Gastrocnemius medialis (tissue), 4 donors: ENCODE measurements around the gene MKNK1. TPM values are rescaled to one million over a fixed set of nuclear protein-coding genes. Genes with fewer than 3 reads are reported as not detected.

ENCODE experiments used
- ATAC-seq, 2 donors: fragments of 150-250 bp; one replicate each; pipeline ENCODE4 v1.9.1; 2016
- DNase-seq, 2 donors: peaks; one replicate each; pipeline ENCODE4 v3.0.0-alpha.2; 2019
- H3K27ac ChIP-seq, 4 donors: fragments of 200-600 bp; sonication (generic); 1 replicate in 1 of 4; 2 replicates in 3 of 4; pipeline ENCODE4 v1.5.1; 2016 to 2018; ENCODE audit warnings: mild to moderate bottlenecking in 2 of 4, moderate library complexity in 1 of 4
- H3K27me3 ChIP-seq, 3 donors: fragments of 200-600 bp; sonication (generic) in 2 of 3; 1 replicate in 1 of 3; 2 replicates in 2 of 3; pipeline versions ENCODE4 v1.5.1 to v1.6.0; 2016 to 2019; ENCODE audit warnings: mild to moderate bottlenecking in 1 of 3, moderate library complexity in 1 of 3
- H3K36me3 ChIP-seq, 2 donors: fragments of 200-600 bp; sonication (generic) in 1 of 2; one replicate each; pipeline ENCODE4 v1.5.1; 2017 to 2018
- H3K4me1 ChIP-seq, 2 donors: fragments of 200-600 bp; sonication (generic) in 1 of 2; one replicate each; pipeline ENCODE4 v1.5.1; 2016 to 2017; ENCODE audit warnings: mild to moderate bottlenecking in 2 of 2
- H3K4me3 ChIP-seq, 4 donors: fragments of 200-600 bp; sonication (generic) in 3 of 4; 1 replicate in 1 of 4; 2 replicates in 3 of 4; pipeline ENCODE4 v1.5.1; 2016 to 2019; ENCODE audit warnings: mild to moderate bottlenecking in 2 of 4
- H3K9me3 ChIP-seq, 3 donors: fragments of 200-600 bp; sonication (generic) in 2 of 3; 1 replicate in 1 of 3; 2 replicates in 2 of 3; pipeline ENCODE4 v1.5.1; 2016 to 2019
- CTCF ChIP-seq, 5 experiments: fragments of 450-650 bp in 3 of 5; fragments of 200-600 bp in 2 of 5; sonication (generic) in 2 of 5; IDR thresholded peaks in 4 of 5; conservative IDR thresholded peaks in 1 of 5; 1 replicate in 4 of 5; 2 replicates in 1 of 5; pipeline ENCODE4 v1.5.1; 2016 to 2019; ENCODE audit warnings: antibody characterized with exemption in 5 of 5, mild to moderate bottlenecking in 3 of 5, moderate library complexity in 3 of 5
- POLR2A ChIP-seq, 2 donors: fragments of 450-650 bp; IDR thresholded peaks; one replicate each; pipeline ENCODE4 v1.6.1; 2017; ENCODE audit warnings: antibody characterized with exemption in 2 of 2, mild to moderate bottlenecking in 2 of 2, moderate library complexity in 2 of 2
- in situ Hi-C, 4 donors: fragments of 200-750 bp; cut with MboI; loops; one replicate each; pipeline versions ENCODE4 v1.15.0 to v1.8.0; 2017; ENCODE audit warnings: low sequenced_read_pairs in 4 of 4
- intact Hi-C: fragments of 100-400 bp; cut with DNase I; formaldehyde crosslinking; loops from one replicate; pipeline ENCODE4 v1.15.1; 2023; ENCODE audit warnings: low total_unique reads
- total RNA-seq, 4 donors: library from RNA; depleted of rRNA; stranded (reverse); fragments of >200 nt; gene quantifications; one replicate each; pipeline versions ENCODE4 v1.1.0 to v1.2.3, GENCODE V29; 2016

The MKNK1 gene
- total RNA-seq, 4 donors from 2014 or later, result 23.7 to 63.5 (median 43.4) TPM

DNA sequence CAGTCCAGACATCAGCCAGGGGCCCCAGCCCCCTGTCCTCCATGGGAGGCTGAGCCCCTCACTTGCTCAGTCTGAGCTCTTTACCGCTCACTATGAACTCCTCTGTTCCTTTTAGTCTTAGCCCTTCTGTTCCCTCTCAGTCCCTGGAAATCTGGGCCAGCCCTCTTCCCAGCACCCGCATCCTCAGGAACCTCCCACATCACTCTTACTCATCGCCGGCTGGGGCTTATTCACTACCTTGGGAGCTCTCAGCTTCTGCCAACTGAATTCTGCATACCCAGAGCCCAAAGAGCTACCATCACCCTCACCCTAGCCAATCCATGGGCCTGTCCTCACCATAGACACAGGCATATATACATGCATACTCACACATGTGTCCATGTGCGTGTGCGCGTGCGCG lies 64.1 kb downstream of the MKNK1 start:
- Histone ChIP-seq H3K9me3 (no peaks in the 10 kb centered on the region), H3K27ac (no peak overlapping the region), H3K36me3 (no peaks in the 10 kb centered on the region), H3K4me3 (no peak overlapping the region), H3K27me3 (peaks cover 16 to 21% (median 17%) of the 10 kb centered on the region in 3 donors), H3K4me1 (no peaks in the 10 kb centered on the region)
- no peak for TF ChIP-seq CTCF (IDR thresholded peaks at IDR 0.05 in 4 of 5, conservative IDR thresholded peaks at IDR 0.05 in 1 of 5)
- TF ChIP-seq POLR2A (IDR thresholded peaks at IDR 0.05), result no peak
- in situ Hi-C loops (loop anchor here in 2 of 4 donors (10.0 to 25.0 kb wide), 2 partner anchors 103 to 185 kb away; no protein-coding TSS in a partner anchor), intact Hi-C loops (no loop called here)
- DNase-seq (no peak), ATAC-seq (no peak)

GRCh38 chr1:46538147-46538546 lies 65.9 kb downstream of the MKNK1 start:
- H3K36me3 ChIP-seq, result no peaks in the 10 kb centered on the region
- DNase-seq, result no peak
- in situ Hi-C loops, result loop anchor here in 2 of 4 donors (10.0 to 25.0 kb wide), 2 partner anchors 101 to 187 kb away; no protein-coding TSS in a partner anchor

DNA sequence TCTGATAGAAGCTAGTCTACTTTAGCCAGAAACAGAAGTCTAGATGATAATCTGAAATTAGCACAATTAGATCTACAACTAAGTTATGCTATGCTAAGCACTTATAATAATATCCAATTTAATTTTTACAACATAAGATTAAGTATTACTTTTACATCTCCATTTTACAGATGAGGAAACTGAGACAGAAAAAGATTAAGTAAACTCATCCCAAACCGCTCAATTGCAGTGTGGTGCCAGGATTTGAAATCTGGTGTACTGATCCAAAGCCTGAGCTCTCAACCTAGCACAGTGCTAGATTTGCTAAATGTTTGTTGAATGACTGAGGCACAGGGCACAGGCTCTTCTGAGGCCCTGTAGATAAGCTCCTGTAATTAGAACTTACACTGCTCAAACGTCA lies 66.4 kb downstream of the MKNK1 start:
- no peaks in the 10 kb centered on the region for H3K9me3 ChIP-seq
- TF ChIP-seq POLR2A (IDR thresholded peaks at IDR 0.05), result no peak
- TF ChIP-seq CTCF (IDR thresholded peaks at IDR 0.05 in 4 of 5, conservative IDR thresholded peaks at IDR 0.05 in 1 of 5), result no peak
- no peaks in the 10 kb centered on the region for H3K36me3 ChIP-seq
- ATAC-seq (no peak), DNase-seq (no peak)
- H3K27me3 ChIP-seq, result no peaks in the 10 kb centered on the region
- no peaks in the 10 kb centered on the region for H3K4me1 ChIP-seq
- intact Hi-C loops (no loop called here), in situ Hi-C loops (loop anchor here in 2 of 4 donors (10.0 to 25.0 kb wide), 2 partner anchors 100 to 187 kb away; no protein-coding TSS in a partner anchor)
- H3K4me3 ChIP-seq, result no peak overlapping the region
- no peak overlapping the region for H3K27ac ChIP-seq

More at GRCh38 chr1:46538147-46538546, 65.9 kb downstream of the MKNK1 start:
- H3K4me1 ChIP-seq, result no peaks in the 10 kb centered on the region
- H3K27ac ChIP-seq, result no peak overlapping the region
- peaks cover 0 to 2% (median 0%) of the 10 kb centered on the region in 3 donors for H3K27me3 ChIP-seq
- no peak for ATAC-seq
- intact Hi-C loops, result no loop called here
- no peaks in the 10 kb centered on the region for H3K9me3 ChIP-seq
- TF ChIP-seq CTCF (IDR thresholded peaks at IDR 0.05 in 4 of 5, conservative IDR thresholded peaks at IDR 0.05 in 1 of 5) (no peak), POLR2A (IDR thresholded peaks at IDR 0.05) (no peak)
- no peak overlapping the region for H3K4me3 ChIP-seq

DNA sequence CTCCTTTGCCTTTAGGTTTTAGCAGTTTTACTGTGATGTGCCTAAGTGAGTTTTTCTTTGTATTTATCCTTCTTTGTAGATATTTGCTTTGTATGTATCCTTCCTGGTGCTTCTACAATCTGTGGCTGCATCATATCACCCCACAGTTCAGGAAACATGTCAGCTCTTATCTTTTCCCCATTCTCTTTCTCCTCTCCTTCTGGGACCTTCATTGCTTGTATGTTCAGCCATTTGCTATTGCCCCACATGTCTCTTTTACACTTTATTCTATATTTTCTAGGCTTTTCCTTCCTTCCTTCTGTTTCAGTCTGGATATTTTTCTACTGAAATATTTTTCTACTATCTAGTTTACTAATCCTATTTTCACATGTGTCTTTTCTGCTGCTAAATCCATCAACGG lies 67.5 kb downstream of the MKNK1 start:
- ATAC-seq (no peak), DNase-seq (no peak)
- H3K4me3 ChIP-seq, result no peak overlapping the region
- no peaks in the 10 kb centered on the region for H3K9me3 ChIP-seq
- no peaks in the 10 kb centered on the region for H3K4me1 ChIP-seq
- H3K27ac ChIP-seq, result no peak overlapping the region
- intact Hi-C loops (no loop called here), in situ Hi-C loops (loop anchor here in 2 of 4 donors (10.0 to 25.0 kb wide), 2 partner anchors 99 to 188 kb away; no protein-coding TSS in a partner anchor)
- H3K27me3 ChIP-seq, result no peaks in the 10 kb centered on the region
- no peaks in the 10 kb centered on the region for H3K36me3 ChIP-seq
- TF ChIP-seq POLR2A (IDR thresholded peaks at IDR 0.05) (no peak), CTCF (IDR thresholded peaks at IDR 0.05 in 4 of 5, conservative IDR thresholded peaks at IDR 0.05 in 1 of 5) (no peak)

- no peaks in the 10 kb centered on the region for H3K4me1 ChIP-seq
- no peak overlapping the region for H3K4me3 ChIP-seq
- intact Hi-C loops, result no loop called here
- H3K27ac ChIP-seq, result no peak overlapping the region
- DNase-seq (no peak), ATAC-seq (no peak)
- TF ChIP-seq CTCF (IDR thresholded peaks at IDR 0.05 in 4 of 5, conservative IDR thresholded peaks at IDR 0.05 in 1 of 5) (no peak), POLR2A (IDR thresholded peaks at IDR 0.05) (no peak)
- no peaks in the 10 kb centered on the region for H3K9me3 ChIP-seq
- no peaks in the 10 kb centered on the region for H3K27me3 ChIP-seq
- H3K36me3 ChIP-seq, result no peaks in the 10 kb centered on the region
- in situ Hi-C loops, result loop anchor here in 2 of 4 donors (10.0 to 25.0 kb wide), 2 partner anchors 98 to 190 kb away; no protein-coding TSS in a partner anchor
Measured at GRCh38 chr1:46535063-46535462, 69.0 kb downstream of the MKNK1 start.
